ENCODE measurements around the gene PRORP.
"Not testable (repeated sequence)": the region's sequence is repeated elsewhere in the genome, so short reads cannot be mapped to it uniquely, and the experiment has no call there.

The PRORP gene

DNA sequence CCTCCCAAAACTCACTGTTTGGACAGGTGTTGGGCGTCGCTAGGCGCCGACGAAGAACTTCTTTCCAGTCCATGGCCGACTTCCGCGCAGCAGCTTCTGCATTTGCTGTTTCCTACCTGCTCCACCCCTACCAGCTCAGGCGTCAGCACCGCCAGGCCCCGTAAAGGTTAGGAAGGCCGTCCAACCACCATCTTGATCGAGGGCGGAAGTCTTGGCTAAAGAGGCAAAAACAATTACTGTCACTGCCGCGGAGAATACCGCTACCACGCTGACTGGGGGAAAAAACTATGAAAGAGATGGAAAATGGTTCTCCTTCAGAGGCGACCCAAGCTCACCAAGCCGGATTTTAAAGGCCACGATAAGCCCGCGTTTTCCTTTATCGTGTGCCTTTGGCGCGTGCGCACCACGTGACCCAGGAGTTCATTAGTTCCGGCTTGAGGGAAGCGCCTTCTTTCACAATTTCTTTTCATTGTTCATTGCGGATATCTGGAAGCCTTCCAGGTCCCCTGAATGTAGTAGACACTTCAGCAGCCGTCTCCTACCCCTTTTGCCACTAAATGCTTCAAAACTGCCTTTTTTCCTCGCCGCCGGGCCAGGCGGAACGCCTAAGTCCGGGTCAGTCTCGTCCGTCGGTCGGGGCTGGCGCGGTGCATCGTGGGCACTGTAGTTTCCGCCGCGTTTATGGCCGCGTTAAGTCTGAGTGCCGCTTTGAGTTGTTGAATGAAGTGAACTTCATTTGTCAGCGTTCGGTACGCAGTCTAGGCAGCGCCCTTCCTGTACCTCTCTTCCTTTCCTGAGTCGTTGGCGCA is at the start of gene PRORP, which contains the start of gene PPP2R3C:
PRORP (plus strand) TSS at position 666 of the 809 bp plus-strand sequence. CDS start 694 bp downstream, outside the sequence.
PPP2R3C (minus strand) TSS at position 104 of the 809 bp plus-strand sequence; CDS start at position 73, 31 bp downstream.
- peak; percentile 77 for DNase-seq (ENCODE audit: low read depth)

DNA sequence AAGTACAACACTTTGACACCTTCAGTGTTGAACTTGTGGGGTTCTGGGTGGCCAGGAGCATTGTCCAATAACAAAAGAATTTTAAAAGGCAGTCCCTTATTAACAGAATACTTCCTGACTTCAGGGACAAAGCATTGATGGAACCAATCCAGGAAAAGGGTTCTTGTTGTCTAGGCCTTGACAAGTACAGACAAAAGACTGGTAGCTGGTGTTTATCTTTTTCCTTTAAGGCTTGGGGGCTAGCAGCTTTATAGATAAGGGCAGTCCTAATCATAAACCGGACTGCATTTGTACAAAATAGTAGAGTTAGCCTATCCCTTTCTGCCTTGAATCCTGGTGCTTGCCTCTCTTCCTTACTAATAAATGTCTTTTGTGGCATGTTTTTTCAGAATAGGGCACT is 48.9 kb upstream of the PRORP start:
- DNase-seq (ENCODE audit: low read depth): no peak

DNA sequence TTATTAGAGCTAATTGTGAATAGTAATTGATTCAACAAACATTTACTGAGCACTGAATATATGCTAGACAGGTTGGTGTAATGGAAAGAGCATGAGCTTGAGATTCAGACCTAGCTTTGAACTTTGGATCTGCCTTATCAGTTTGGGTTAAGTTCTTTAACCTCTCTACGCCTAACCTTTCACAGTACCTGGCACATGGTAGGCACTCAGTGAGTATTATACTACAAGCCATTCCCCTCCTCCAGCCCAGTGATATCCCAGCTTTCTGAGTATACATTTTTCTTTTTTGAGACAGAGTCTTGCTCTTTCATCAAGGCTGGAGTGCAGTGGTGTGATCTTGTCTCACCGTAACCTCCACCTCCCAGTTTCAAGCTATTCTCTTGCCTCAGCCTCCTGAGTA is 44.3 kb upstream of the PRORP start:
- DNase-seq (ENCODE audit: low read depth): no peak

DNA sequence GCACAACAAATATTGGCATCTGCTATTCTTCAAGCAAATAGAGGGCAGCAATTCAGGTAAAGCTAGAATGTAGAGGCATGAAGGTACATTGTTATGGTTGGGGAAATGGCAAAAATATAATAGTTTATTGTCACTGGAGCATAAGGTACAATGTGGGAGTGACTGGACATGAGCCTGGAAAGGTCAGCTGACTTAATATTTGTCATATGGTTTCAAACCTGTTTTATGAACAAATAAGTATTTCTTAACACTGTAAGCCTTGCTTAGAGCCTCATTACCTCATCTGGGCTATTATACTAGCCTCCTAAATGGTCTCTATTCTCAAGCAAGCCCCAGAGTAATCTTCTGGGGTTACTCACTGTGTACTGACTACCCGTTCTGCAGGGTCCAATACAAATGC is 42.6 kb upstream of the PRORP start:
- DNase-seq (ENCODE audit: low read depth): no peak

DNA sequence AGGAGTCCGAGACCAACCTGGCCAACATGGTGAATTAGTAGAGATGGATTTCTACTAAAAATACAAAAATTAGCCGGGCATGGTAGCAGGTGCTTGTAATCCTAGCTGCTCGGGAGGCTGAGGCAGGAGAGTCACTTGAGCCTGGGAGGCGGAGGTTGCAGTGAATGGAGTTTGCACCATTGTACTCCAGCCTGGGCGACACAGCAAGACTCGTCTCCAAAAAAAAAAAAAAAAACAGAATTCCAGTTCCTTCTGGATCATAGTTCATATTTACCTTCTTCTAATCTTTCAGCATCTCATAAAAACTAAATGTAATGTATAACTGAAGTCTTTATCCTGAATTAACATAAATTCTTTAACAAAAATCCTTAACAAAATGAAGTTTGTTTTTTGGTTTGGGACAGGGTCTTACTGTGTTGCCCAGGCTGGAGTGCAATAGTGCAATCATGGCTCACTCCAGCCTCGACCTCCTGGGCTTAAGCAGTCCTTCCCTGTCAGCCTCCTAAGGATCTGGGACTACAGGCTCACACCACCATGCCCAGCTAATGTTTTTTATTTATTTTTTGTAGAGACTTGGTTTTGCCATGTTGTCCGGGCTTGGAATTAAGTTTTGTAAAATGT is 38.7 kb upstream of the PRORP start:
- DNase-seq (ENCODE audit: low read depth): no peak

DNA sequence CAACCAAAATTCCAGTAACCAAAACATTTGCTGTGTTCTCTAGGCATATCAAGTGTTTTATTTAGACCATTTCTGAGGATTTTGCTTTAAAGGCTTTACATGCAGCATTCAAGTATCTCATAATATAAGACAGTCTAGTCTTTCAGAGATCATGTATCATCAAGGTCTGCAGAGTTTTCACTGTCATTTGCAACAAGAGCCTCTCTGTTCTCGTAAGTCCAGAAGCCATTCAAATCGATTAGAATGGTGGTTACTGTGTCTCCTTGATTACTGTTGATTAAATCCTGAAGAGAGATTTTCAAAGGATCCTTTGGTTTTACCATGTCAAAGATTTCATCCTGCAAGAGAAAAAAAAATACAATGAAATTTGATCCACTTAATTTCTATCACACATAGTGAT is 36.9 kb upstream of the PRORP start:
- no peak for DNase-seq (ENCODE audit: low read depth)

DNA sequence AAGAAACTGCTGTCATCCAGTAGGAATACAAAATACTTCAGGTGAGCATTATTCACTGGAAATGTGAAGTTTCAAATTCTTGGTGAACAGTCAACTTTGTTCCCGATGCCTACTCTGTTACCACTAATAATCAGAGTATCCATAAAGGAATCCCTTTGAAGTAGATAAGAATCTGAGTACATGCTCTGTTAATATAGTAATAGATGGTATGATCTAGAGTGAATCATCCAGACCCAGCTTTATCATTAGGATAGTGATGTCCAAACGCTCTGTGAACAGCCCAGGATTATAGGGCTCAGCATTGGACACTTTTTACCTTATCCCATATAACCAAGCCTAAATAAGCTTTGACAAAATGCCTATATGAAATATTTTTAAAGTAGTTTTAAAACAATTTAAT is 33.8 kb upstream of the PRORP start:
- DNase-seq (ENCODE audit: low read depth): no peak

DNA sequence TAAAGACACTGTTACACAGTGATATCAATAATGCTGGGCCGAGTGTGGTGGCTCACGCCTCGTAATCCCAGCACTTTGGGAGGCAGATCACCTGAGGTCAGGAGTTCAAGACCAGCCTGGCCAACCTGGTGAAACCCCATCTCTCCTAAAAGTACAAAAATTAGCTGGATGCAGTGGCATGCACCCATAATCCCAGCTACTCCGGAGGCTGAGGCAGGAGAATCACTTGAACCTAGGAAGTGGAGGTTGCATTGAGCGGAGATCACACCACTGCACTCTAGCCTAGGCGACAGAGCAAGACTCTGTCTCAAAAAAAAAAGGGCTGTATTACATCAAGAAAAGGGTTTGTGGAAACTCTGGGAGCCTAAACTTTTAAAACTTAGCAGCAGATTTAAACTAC is 27.7 kb upstream of the PRORP start:
- not testable (repeated sequence) for DNase-seq (ENCODE audit: low read depth)

DNA sequence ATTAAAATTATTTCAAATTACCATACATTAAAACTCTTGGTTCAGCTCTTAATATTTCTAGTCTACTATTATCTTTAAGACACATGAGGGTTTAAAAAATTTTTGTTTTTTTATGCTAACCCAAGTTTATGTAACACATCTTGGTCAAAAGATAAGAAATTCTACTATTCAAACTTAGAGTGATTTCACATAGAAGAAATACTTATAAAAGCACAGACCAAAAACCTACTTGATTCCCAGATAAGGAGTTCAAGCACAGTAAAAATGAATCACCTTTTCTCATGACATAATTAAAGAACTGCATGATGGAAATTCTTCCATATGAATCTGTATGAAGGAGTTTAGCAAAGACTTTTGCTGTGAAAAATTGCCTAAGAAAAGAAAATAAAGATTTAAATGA is 14.5 kb upstream of the PRORP start:
- DNase-seq (ENCODE audit: low read depth): no peak

DNA sequence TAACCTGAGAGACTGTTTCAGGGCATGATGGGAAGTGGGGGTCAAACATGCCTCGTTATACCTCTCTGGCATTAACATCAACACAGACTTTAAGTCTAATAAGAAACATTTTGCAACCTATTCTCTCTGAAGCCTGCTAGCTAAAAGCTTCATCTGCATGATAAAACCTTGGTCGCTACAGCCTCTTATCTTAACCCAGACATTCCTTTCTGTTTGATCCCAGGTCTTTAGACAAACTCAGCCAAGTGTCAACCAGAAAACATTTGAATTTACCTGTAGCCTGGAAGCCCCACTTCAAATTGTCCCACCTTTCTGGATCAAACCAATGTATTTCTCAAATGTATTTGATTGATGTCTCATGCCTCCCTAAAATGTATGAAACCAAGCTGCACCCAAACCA is 9.7 kb upstream of the PRORP start:
- DNase-seq (ENCODE audit: low read depth): no peak

DNA sequence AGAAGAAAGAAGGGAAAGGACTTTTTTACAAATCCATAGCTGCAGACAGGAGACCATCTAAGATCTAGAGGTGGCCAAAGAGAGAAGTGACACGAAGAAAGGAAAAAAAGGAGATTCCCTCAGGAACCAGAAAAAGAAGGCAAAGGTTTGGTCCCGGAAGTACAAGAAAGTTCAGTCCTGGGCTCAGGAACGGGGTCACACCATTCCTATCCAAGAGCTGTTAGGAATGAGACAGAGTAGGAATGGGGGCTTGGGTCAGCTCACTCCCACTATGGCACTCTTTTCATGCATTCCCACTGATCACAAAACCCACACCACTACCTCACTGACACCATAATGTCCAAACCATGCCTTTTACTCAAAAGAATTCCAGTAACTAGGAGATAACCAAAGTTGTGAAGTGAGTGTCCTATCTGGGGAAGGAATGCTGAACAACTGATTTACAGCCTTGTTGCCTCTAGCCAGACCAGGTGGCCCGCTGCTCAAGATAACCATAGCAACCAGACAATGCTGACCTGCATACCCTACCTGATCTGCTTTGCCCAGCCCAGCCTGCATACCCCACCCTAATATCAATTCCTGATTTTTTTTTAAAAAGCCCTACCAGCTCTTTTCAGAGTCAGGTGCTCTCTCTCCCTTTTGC is 8.9 kb upstream of the PRORP start:
- no peak for DNase-seq (ENCODE audit: low read depth)

DNA sequence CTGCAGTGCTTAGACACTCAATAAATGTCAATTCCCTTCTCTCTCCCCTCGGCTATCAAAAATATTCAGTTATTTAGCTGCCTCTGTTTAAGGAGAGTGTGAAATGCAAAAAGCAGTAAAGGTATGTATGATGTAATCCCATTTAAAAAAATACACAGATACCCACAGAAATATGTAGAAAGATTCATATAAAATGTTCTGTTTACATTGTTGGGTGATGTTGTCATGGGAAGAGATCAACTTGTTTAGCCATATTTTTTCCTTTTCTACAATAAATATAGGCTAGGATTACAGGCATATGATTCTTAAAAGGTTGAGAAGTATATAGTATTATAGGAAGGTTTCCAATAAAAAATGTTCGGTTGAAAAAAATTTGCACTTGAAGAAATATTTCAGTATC is 8.3 kb upstream of the PRORP start:
- DNase-seq (ENCODE audit: low read depth): no peak

DNA sequence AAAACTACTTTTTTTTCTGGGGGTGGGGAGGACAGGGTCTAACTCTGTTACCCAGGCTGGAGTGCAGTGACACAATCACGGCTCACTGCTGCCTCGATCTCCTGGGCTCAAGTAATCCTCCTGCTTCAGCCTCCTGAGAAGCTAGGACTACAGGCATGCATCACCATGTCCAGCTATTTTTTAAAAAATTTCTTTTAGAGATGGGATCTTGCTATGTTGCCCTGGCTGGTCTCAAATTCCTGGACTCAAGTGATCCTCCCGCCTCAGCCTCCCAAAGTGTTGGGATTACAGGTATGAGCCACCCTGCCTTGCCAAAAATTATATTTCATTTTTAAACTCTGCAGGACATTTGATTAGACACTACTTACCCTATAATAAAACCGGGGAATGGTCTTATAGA is 6.1 kb upstream of the PRORP start:
- DNase-seq (ENCODE audit: low read depth): no peak

DNA sequence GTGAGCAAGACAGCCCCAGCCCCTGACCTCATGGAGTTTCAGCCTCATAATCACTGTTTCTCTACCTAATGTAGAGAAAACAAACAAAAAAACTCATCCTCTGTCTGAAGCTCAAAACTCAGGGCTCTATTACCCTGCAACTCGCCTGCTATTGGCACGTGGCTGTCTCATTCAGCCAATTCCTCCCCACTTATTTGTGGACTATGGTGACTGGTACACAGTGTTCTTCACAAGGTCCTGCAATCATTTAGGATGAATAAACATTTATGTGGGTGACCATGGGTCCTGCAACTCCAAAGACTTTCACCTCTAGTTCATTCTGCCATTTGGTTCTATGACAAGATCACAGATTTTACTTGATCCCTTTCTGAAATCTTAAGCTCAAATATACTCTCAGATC is 5.2 kb upstream of the PRORP start:
- no peak for DNase-seq (ENCODE audit: low read depth)

DNA sequence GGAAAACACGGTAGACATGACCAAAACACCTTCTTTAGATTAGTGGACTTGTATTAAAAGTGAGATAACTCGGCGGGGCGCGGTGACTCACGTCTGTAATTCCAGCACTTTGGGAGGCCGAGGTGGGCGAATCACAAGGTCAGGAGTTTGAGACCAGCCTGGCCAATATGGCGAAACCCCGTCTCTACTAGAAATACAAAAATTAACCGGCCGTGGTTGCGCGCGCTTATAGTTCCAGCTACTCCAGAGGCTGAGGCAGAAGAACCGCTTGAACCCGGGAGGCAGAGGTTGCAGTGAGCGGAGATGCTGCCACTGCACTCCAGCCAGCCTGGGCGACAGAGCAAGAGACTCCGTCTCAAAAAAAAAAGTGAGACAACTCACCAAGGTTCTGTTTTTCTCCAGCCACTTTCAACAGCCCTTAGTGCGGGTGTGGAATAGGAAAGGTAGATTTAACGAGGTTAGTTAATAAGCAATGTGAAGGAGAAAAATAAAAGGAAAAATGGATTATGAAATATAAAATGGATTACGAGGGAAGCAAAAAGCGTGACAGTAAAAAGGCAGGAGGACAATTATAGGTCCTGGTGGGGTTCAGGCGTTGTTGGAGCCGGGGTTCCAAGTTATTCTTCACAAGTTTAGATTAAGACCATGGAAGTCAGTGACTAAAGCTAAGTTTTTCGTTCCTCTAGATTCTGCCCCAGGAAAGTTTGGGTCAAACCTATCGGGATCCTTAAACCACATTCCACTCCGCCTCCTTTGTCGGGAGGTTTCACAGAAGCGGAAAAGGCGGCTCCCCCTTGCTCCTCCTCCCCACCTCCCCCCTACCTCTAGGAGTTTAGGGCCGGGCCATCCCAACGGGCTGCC is 1.1 kb upstream of the PRORP start:
- DNase-seq (ENCODE audit: low read depth): no peak

DNA sequence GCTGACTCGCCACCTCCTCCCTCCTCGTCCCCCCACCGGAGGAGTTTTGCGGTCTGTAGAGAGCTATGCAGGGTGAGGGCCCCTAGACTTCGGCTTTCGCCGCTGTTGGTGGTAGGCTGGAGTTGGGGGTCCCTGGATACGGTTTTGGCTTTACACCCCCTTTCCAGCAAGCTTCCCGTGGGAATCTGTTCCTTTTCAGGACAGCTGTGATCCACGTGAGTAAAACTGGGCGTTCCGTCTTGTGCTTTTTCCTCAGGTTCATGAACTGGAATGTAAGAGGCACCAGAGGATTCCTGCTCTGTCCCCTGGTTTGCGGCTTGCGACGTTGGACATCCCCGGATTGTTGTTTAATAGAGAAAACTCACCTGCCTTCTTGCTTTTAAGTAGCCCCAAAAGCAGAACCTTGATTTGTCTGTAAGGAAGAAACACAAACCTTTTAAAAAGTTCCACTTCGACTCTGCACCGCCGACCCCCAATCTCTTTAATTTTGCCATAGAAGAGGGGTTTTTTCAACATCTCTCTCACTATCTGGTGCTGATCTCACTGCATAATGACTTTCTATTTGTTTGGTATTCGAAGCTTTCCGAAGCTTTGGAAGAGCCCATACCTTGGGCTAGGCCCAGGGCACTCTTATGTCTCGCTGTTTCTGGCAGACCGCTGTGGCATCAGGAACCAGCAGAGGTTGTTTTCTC is 490 bp downstream of the PRORP start:
- no peak for DNase-seq (ENCODE audit: low read depth)

DNA sequence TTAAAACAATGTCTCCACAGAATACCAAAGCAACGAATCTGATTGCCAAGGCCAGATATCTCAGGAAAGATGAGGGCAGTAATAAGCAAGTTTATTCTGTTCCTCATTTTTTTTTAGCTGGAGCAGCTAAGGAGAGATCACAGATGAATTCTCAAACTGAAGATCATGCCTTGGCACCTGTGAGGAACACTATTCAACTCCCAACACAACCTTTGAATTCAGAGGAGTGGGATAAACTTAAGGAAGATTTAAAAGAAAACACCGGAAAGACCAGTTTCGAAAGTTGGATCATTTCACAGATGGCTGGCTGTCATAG is 994 bp downstream of the PRORP start:
- DNase-seq (ENCODE audit: low read depth): no peak

DNA sequence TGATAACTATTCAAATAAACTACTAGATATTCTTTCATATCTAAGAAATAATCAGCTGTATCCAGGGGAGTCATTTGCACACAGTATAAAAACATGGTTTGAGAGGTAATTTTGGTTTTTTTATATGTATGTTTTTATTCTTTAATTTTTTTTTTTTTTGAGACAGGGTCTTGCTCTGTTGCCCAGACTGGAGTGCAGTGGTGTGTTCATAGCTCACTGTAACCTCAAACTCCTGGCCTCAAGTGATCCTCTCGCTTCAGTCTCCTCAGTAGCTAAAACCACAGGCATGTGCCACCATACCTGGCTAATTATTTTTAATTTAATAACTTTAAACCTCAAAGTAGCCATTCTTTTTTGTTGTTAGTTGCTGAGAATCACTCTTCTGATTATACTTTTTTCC is 1.8 kb downstream of the PRORP start:
- DNase-seq (ENCODE audit: low read depth): no peak

DNA sequence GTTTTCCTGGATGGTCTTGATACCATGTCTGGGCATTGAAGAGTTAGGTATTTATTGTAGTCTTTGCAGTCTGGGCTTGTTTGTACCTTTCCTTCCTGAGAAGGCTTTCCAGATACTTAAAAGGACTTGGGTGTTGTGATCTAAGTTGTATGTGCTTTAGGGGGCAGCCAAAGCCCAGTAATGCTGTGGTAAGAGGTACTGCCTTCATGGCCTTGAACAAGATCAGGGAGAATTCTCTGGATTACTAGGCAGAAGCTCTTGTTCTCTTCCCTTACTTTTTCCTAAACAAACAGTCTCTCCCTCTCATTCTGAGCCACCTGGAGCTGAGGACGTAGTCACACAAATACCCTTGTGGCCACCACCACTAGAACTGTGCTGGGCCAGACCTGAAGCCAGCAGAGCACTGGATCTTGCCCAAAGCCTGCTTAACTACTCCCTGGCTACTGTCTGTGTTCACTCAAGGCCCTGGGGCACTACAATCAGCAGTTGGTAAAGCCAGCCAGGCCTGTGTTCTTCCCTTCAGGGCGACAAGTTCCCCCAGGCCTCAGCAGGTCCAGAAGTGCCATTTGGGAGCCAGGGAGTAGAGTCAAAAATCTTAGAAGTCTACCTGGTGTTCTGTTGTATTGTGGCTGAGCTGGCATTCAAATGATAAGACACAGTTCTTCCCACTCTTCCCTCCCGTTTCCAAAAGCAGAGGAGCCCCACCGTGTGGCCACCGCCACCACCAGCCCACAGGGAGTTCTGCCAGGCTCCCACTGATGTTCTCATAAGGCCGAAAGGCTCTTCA is 11.4 kb downstream of the PRORP start:
- DNase-seq (ENCODE audit: low read depth): no peak

DNA sequence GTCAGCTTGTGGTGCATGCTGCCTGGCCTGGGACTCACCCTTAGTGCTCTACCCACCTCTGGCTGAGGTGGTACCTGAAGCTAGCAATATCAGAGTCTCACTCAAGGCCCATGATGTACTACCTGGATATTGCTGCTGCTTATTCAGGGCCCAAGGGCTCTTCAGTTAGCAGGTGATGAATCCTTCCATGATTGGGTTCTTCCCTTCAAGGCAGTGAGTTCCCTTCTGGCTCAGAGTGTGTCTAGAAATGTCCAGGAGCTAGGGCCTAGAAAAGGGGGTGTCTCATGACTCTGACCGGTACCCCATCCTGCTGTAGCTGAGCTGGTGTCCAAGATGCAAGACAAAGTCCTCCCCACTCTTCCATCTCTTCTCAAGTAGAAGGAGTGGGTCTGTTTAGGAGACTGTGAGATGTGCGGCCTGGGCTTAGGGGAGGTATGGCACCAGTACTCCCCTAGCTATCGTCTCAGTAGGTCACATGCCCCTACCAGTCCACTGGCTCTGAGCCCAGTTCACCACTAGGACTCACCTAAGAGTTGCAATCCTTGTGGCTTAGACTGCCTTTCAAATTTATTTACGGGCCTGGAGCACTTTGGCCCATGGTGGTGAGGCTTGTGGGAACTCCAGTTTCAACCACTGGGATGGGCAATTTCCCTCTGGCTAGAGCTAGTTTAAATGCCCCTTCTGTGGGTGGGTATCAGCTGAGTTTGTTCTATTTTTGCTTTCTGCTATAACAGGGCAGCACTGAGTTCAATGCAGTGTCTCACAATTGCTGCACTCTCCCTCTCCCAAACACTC is 12.2 kb downstream of the PRORP start:
- DNase-seq (ENCODE audit: low read depth): no peak

Data from stimulated activated CD8-positive, alpha-beta memory T cell treated with anti-CD3 and anti-CD28 coated beads, Interleukin-15, amount 100 ng/mL, for 1 hour (primary cell).